Measurements from ENCODE around the gene ZFP36L1. TPM values are rescaled to one million over a fixed set of nuclear protein-coding genes. Genes with fewer than 3 reads are reported as not detected.

The ZFP36L1 gene
- total and polyA plus RNA-seq, 10 of the 15 experiments (the other 5 are each of a cell fraction or from before 2014, with no cell fraction given), result 22.0 to 184 (median 66.1) TPM

DNA sequence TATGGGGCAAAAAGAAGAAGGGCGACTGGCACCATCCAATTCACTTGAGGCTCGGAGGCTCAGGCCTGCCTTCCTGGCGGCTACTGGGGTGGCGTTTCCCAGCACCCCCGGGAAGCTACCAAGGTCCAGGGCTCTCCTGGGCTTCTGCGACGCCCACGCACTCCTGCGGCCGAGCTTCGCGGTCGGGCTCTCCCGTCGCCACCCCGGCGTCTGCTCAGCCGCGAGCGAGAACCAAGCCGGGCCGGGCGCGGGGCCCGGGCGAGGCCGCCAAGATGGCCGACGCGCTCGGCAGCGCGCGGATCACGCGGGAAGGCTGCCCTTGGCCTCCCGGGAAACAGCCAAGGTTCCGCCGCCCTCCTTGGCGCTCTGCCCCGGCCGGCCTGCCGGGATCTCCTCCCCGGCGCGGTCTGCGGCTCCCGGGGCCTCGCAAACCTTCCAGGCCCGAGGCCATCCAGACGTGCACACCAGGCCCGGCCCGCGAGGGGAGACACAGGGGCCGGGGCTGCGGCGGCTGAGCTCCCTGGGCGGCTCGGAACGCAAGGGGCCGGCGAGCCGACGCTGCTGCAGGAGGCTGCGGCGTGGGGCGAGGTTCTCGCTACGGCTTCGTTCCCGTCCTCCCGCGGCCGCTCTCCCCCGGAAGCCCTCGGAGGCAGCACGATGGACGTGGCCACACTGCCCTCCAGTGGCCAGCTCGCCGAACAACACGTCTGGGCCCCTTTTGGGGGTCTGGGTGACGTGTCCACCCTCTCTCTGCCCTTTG lies 23.5 kb upstream of the ZFP36L1 start:
- H3K9me3 ChIP-seq (replicated peaks; ENCODE audit: control insufficient read depth, insufficient read depth, low read length), result no peaks in the 10 kb centered on the region
- peak overlapping the region; percentile 99 for H3K4me2 ChIP-seq (ENCODE audit: control insufficient read depth, insufficient read depth)
- H3K9ac ChIP-seq (ENCODE audit: control insufficient read depth, insufficient read depth, low read length), result peak overlapping the region; percentile 88
- in situ Hi-C loops (cut with MboI) (no loop called here), intact Hi-C loops (cut with micrococcal nuclease; ENCODE audit: unreplicated experiment) (loop anchor here (1.0 to 10.0 kb wide), 6 partner anchors 23 to 979 kb away; partner anchors contain the start of gene ZFP36L1)
- FAIRE-seq (no peak), ATAC-seq (peak; percentile 64), DNase-seq (ENCODE audit: low read depth, low spot score) (no peak)
- H3K27me3 ChIP-seq (replicated peaks in 1 of 2; ENCODE audit: control insufficient read depth in 2 of 2, insufficient read depth in 2 of 2, low read length in 1 of 2), result no peaks in the 10 kb centered on the region
- BruUV-seq (replicated peaks), result no TSS peak
- H4K20me1 ChIP-seq (ENCODE audit: control insufficient read depth, insufficient read depth), result no peaks in the 10 kb centered on the region
- ChIA-PET POLR2A (interaction anchor here (0.7 to 10.0 kb wide), 17 partner anchors 9 to 1000 kb away, joined by 3 to 115 read pairs (median 4); partner anchors contain the start of genes ZFP36L1 and ZFYVE26), CTCF (interaction anchor here (0.7 to 22.6 kb wide), 43 partner anchors 9 to 1197 kb away, joined by 3 to 310 read pairs (median 4); partner anchors contain the start of genes ARG2 and ZFP36L1), RAD21 (ENCODE audit: unreplicated experiment) (interaction anchor here (0.7 to 13.5 kb wide), 38 partner anchors 10 to 1148 kb away, joined by 3 to 292 read pairs (median 4); partner anchors contain the start of gene ZFP36L1), SMC1A (ENCODE audit: uncharacterized antibody, unreplicated experiment) (interaction anchor here (0.5 to 15.9 kb wide), 36 partner anchors 9 to 979 kb away, joined by 3 to 314 read pairs (median 7); partner anchors contain the start of gene ZFP36L1)
- H2AFZ ChIP-seq (ENCODE audit: control insufficient read depth, low read depth, low read length), result peak overlapping the region; percentile 70
- H3K4me3 ChIP-seq, result peak overlapping the region; percentile 58
- H3K79me2 ChIP-seq (ENCODE audit: control insufficient read depth, insufficient read depth, low read length), result peaks cover 35% of the 10 kb centered on the region
- H3K4me1 ChIP-seq (ENCODE audit: control insufficient read depth, insufficient read depth, low read length), result peaks cover 58% of the 10 kb centered on the region
- peak overlapping the region; percentile 95 for H3K27ac ChIP-seq (ENCODE audit: control insufficient read depth, insufficient read depth)
- WGBS (ENCODE audit: insufficient coverage, insufficient replicate concordance, low lambda C conversion rate, missing lambda C conversion rate), result under 1% methylated on average over 75 of the region's 82 CpGs
- no peaks in the 10 kb centered on the region for H3K36me3 ChIP-seq (ENCODE audit: control insufficient read depth in 2 of 2, insufficient read depth in 2 of 2, low read length in 1 of 2)
- TF ChIP-seq, protein P1, sequence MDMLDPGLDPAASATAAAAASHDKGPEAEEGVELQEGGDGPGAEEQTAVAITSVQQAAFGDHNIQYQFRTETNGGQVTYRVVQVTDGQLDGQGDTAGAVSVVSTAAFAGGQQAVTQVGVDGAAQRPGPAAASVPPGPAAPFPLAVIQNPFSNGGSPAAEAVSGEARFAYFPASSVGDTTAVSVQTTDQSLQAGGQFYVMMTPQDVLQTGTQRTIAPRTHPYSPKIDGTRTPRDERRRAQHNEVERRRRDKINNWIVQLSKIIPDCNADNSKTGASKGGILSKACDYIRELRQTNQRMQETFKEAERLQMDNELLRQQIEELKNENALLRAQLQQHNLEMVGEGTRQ (IDR thresholded peaks at IDR 0.05; ENCODE audit: borderline replicate concordance, low read depth, low read length), result no peak
- TF ChIP-seq, protein P2, sequence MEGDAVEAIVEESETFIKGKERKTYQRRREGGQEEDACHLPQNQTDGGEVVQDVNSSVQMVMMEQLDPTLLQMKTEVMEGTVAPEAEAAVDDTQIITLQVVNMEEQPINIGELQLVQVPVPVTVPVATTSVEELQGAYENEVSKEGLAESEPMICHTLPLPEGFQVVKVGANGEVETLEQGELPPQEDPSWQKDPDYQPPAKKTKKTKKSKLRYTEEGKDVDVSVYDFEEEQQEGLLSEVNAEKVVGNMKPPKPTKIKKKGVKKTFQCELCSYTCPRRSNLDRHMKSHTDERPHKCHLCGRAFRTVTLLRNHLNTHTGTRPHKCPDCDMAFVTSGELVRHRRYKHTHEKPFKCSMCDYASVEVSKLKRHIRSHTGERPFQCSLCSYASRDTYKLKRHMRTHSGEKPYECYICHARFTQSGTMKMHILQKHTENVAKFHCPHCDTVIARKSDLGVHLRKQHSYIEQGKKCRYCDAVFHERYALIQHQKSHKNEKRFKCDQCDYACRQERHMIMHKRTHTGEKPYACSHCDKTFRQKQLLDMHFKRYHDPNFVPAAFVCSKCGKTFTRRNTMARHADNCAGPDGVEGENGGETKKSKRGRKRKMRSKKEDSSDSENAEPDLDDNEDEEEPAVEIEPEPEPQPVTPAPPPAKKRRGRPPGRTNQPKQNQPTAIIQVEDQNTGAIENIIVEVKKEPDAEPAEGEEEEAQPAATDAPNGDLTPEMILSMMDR (IDR thresholded peaks at IDR 0.05 in 2 of 3, conservative IDR thresholded peaks at IDR 0.05 in 1 of 3; ENCODE audit: control insufficient read depth in 2 of 3, extremely low read depth in 1 of 3, insufficient read depth in 1 of 3, low read depth in 3 of 3, low read length in 3 of 3), result peak; percentile 89 to 99 (median 92); a peak in 5 of 6 replicates
- TF ChIP-seq HDAC6 (IDR thresholded peaks at IDR 0.05; ENCODE audit: unreplicated experiment) (no peak), FOXM1 (IDR thresholded peaks at IDR 0.05; ENCODE audit: low read depth, low read length) (no peak), POLR2A (IDR thresholded peaks at IDR 0.05; ENCODE audit: low read depth, low read length) (peak; percentile 80), HDAC2 (IDR thresholded peaks at IDR 0.05) (no peak), EGR1 (IDR thresholded peaks at IDR 0.05; ENCODE audit: borderline replicate concordance in 1 of 2, low read depth in 2 of 2, low read length in 2 of 2) (peak in 1 of 2 experiments; percentile 86; a peak in 2 of 3 replicates), IKZF2 (IDR thresholded peaks at IDR 0.05) (peak; percentile 34 to 40; a peak in 3 of 4 replicates), BCLAF1 (IDR thresholded peaks at IDR 0.05) (no peak; the same call in 1 of the 2 replicates), NFYA (IDR thresholded peaks at IDR 0.05; ENCODE audit: borderline replicate concordance, low read depth, low read length) (no peak), NFYB (IDR thresholded peaks at IDR 0.05; ENCODE audit: insufficient read depth, low read depth, low read length) (no peak), EED (IDR thresholded peaks at IDR 0.05; ENCODE audit: low read depth) (peak; percentile 74), RFX5 (IDR thresholded peaks at IDR 0.05; ENCODE audit: low read depth, low read length) (0 out of 2 replicates have a peak, but pooled peaks have one; percentile 5), ASH2L (IDR thresholded peaks at IDR 0.05; ENCODE audit: borderline replicate concordance, low read depth) (no peak), SIX5 (IDR thresholded peaks at IDR 0.05; ENCODE audit: low read depth, low read length, severe bottlenecking) (no peak), IKZF1 (conservative IDR thresholded peaks at IDR 0.05) (peak; percentile 93), POLR2AphosphoS5 (IDR thresholded peaks at IDR 0.05; ENCODE audit: low read length) (peak; percentile 59; the same call in 1 of the 2 replicates), BCL11A (IDR thresholded peaks at IDR 0.05; ENCODE audit: low read depth, low read length) (no peak)

Measured in GM12878 (cell line).